Suprapubic skin (tissue), 4 donors: ENCODE measurements around the gene SEC24D. TPM values are rescaled to one million over a fixed set of nuclear protein-coding genes. Genes with fewer than 3 reads are reported as not detected.
A peak's percentile ranks its signal among the peaks of the same experiment; 100 is the strongest.

Source experiments
- DNase-seq, 2 donors: peaks; one replicate each; pipeline ENCODE4 v3.0.0-alpha.2; 2019; ENCODE audit warnings: low spot score in 2 of 2
- H3K27ac ChIP-seq: fragments of 200-600 bp; sonication (generic); one replicate; pipeline ENCODE4 v1.5.1; 2019
- H3K27me3 ChIP-seq: fragments of 200-600 bp; sonication (generic); one replicate; pipeline ENCODE4 v1.5.1; 2019
- H3K36me3 ChIP-seq: fragments of 200-600 bp; sonication (generic); one replicate; pipeline ENCODE4 v1.5.1; 2019
- H3K4me1 ChIP-seq: fragments of 200-600 bp; sonication (generic); one replicate; pipeline ENCODE4 v1.5.1; 2019
- H3K4me3 ChIP-seq: fragments of 200-600 bp; sonication (generic); one replicate; pipeline ENCODE4 v1.5.1; 2019; ENCODE audit warnings: mild to moderate bottlenecking
- H3K9me3 ChIP-seq: fragments of 200-600 bp; sonication (generic); one replicate; pipeline ENCODE4 v1.5.1; 2019
- EP300 ChIP-seq: sonication (generic); formaldehyde crosslinking; IDR thresholded peaks from one replicate; pipeline ENCODE4 v1.6.1; 2017; ENCODE audit warnings: antibody characterized with exemption
- POLR2A ChIP-seq, 2 donors: fragments of 450-650 bp; IDR thresholded peaks; one replicate each; pipeline ENCODE4 v1.6.1; 2017; ENCODE audit warnings: antibody characterized with exemption in 2 of 2, mild to moderate bottlenecking in 2 of 2, moderate library complexity in 2 of 2
- POLR2AphosphoS5 ChIP-seq, 3 donors: sonication (generic); formaldehyde crosslinking; IDR thresholded peaks; one replicate each; pipeline ENCODE4 v1.6.1; 2017; ENCODE audit warnings: antibody characterized with exemption in 3 of 3
- WGBS: methylation state at CpG from one replicate; pipeline ENCODE4 v1.1.5; 2018; 5-methylcytosine and 5-hydroxymethylcytosine counted together
- total RNA-seq, 4 donors: library from RNA; depleted of rRNA; stranded (reverse); fragments of >200 nt; gene quantifications; one replicate each; pipeline ENCODE4 v1.1.0, GENCODE V29; 2016
- TF ChIP-seq, protein P1 (sequence below), 2 donors: fragments of 200-600 bp in 1 of 2; fragments of 450-650 bp in 1 of 2; sonication (generic) in 1 of 2; IDR thresholded peaks; one replicate each; pipeline ENCODE4 v1.5.1; 2016 to 2019; ENCODE audit warnings: antibody characterized with exemption in 2 of 2, mild to moderate bottlenecking in 1 of 2, moderate library complexity in 1 of 2

SEC24D gene
- total RNA-seq, 4 donors from 2014 or later = 16.7 to 18.1 (median 18.0) TPM

DNA sequence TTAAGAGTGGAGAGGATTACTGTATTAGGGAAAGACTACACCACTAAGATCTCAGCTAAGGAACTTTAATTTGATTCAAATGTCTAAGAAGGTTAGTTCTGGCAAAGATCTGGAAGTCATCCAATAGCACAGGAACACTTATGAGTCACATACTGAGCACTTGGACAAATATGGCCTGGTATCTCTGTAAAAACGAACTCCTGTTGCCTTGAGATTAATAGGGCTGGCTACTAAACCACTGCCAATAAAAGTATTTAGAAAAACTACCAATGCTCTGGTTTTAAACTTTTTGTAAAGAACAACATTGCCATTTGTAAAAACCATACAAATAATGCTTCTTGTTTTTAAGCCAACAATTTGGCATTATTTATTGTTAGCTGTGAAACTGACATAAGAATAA is 70.5 kb downstream of the SEC24D start:
- WGBS = 0% methylated on average over 1 of the region's 1 CpG
- no peak overlapping the region for H3K4me3 ChIP-seq
- DNase-seq = no peak
- peaks cover 21% of the 10 kb centered on the region for H3K36me3 ChIP-seq
- H3K9me3 ChIP-seq = no peaks in the 10 kb centered on the region
- peaks cover 49% of the 10 kb centered on the region for H3K4me1 ChIP-seq
- peak overlapping the region; percentile 32 for H3K27ac ChIP-seq
- H3K27me3 ChIP-seq = no peaks in the 10 kb centered on the region
- TF ChIP-seq POLR2A (IDR thresholded peaks at IDR 0.05) (no peak), POLR2AphosphoS5 (IDR thresholded peaks at IDR 0.05) (no peak), EP300 (no peak)
- TF ChIP-seq, protein P1, sequence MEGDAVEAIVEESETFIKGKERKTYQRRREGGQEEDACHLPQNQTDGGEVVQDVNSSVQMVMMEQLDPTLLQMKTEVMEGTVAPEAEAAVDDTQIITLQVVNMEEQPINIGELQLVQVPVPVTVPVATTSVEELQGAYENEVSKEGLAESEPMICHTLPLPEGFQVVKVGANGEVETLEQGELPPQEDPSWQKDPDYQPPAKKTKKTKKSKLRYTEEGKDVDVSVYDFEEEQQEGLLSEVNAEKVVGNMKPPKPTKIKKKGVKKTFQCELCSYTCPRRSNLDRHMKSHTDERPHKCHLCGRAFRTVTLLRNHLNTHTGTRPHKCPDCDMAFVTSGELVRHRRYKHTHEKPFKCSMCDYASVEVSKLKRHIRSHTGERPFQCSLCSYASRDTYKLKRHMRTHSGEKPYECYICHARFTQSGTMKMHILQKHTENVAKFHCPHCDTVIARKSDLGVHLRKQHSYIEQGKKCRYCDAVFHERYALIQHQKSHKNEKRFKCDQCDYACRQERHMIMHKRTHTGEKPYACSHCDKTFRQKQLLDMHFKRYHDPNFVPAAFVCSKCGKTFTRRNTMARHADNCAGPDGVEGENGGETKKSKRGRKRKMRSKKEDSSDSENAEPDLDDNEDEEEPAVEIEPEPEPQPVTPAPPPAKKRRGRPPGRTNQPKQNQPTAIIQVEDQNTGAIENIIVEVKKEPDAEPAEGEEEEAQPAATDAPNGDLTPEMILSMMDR (IDR thresholded peaks at IDR 0.05) = no peak

DNA sequence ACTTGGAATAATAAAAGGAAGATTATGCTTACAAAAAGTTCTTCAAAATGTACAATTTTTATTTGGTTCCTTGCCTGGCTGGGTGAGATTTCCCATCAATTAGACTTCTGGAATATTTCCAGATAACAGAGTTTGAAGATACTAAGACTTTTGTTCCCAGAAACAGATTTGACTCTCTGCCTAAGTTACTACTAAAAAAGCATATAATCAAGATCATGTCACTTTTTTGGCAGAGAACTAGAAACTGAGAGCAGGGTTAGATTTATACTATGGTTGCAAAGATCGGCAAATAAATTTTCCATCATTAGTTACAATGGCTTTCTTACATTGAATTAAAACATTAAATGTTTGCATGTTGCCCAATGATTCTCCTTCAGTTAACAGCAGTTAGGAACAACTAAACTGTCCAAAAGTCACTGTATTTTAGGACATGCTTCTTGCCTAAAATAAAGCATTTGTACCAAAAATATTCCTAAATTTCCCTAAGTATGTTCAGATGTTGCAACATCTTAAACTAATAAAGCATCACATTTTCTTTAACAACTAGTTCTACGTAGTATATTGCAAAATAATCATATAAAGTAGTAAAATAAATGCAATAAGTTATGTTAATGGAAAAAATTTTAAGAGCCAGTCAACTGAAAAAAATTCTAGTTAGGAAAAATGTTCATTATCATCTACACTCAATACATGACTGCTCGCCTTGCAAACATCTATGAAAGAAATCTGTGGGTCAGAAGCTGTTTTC is 73.0 kb downstream of the SEC24D start:
- 49% methylated on average over 3 of the region's 3 CpGs for WGBS
- no peak overlapping the region for H3K4me3 ChIP-seq
- peaks cover 60% of the 10 kb centered on the region for H3K4me1 ChIP-seq
- H3K27me3 ChIP-seq = no peaks in the 10 kb centered on the region
- H3K9me3 ChIP-seq = no peaks in the 10 kb centered on the region
- no peak for DNase-seq
- peaks cover 19% of the 10 kb centered on the region for H3K36me3 ChIP-seq
- TF ChIP-seq, protein P1 (IDR thresholded peaks at IDR 0.05) = no peak
- TF ChIP-seq POLR2A (IDR thresholded peaks at IDR 0.05) (no peak), POLR2AphosphoS5 (IDR thresholded peaks at IDR 0.05) (no peak), EP300 (no peak)
- peak overlapping the region; percentile 2 for H3K27ac ChIP-seq

DNA sequence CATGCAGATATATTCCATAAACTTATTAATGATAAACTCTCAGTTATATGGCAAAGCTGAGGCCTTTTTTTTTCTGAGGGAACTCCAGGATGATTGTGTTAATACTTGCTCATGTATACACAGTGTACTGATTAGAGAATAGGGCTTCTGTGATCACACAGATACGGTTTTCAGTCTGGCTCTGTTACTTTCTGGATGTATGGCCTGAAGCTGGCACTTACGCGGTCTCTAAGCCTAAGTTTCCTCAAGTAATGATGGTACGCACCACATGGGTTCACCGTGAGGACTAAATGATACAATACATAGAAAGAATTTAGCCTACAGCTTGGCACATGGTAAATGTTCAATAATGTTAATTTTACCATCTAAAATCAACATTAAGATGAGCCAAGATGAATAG is 73.8 kb downstream of the SEC24D start:
- TF ChIP-seq, protein P1 (IDR thresholded peaks at IDR 0.05) = no peak
- TF ChIP-seq EP300 (no peak), POLR2AphosphoS5 (IDR thresholded peaks at IDR 0.05) (no peak), POLR2A (IDR thresholded peaks at IDR 0.05) (no peak)
- H3K4me1 ChIP-seq = peaks cover 67% of the 10 kb centered on the region
- peaks cover 14% of the 10 kb centered on the region for H3K36me3 ChIP-seq
- H3K9me3 ChIP-seq = no peaks in the 10 kb centered on the region
- WGBS = 72% methylated on average over 5 of the region's 5 CpGs
- H3K27me3 ChIP-seq = no peaks in the 10 kb centered on the region
- no peak for DNase-seq
- H3K27ac ChIP-seq = peak overlapping the region; percentile 35
- H3K4me3 ChIP-seq = no peak overlapping the region

DNA sequence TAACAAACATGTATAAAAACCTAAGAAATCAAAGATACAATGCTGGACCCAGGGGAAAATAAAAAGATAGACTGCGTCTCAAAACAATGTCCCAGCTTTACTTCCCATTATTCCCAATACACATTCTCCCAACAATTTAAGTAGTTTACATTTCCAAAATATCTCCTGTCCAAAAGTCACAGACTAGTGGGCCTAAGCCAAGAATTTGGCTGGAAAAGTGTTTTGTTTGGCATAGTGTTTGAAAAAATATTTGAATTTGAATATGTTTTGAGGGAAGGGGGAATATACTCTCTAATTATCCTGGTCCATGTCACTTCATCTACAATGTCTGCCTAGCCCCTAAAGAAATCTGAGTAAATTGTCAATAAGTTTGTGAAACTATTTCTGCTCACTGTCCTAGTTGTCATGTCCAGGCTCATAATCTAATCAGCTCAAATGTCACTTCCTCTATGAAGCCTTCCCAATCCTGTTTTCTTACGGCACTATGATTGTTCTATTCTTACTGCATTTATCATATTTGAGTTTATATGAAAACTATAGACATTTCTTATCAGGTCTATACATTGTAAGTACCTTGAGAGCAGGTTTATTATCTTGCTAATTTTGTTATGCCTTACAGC is 74.4 kb downstream of the SEC24D start:
- no peak overlapping the region for H3K4me3 ChIP-seq
- no peaks in the 10 kb centered on the region for H3K27me3 ChIP-seq
- H3K36me3 ChIP-seq = peaks cover 8% of the 10 kb centered on the region
- TF ChIP-seq POLR2A (IDR thresholded peaks at IDR 0.05) (no peak), EP300 (no peak), POLR2AphosphoS5 (IDR thresholded peaks at IDR 0.05) (no peak)
- TF ChIP-seq, protein P1 (IDR thresholded peaks at IDR 0.05) = no peak
- H3K9me3 ChIP-seq = no peaks in the 10 kb centered on the region
- H3K4me1 ChIP-seq = peaks cover 73% of the 10 kb centered on the region
- WGBS = 75% methylated on average over 2 of the region's 2 CpGs
- H3K27ac ChIP-seq = peak overlapping the region; percentile 35
- no peak for DNase-seq

DNA sequence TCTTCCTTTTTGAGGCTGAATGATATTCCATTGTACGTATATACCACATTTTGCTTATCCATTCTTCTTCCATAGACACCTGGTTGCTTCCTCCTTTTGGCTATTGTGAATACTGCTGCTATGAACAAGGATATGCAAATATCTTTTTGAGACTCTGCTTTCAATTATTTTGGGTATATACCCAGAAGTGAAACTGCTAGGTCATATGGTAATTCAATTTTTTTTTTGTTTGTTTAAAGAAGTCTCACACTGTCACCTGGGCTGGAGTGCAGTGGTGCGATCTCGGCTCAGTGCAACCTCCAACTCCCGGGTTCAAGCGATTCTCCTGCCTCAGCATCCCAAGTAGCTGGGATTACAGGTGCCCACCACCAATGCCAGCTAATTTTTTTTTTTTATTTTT is 75.4 kb downstream of the SEC24D start:
- H3K36me3 ChIP-seq = peaks cover 6% of the 10 kb centered on the region

More for the DNA sequence above, 75.4 kb downstream of the SEC24D start:
- TF ChIP-seq, protein P1 (IDR thresholded peaks at IDR 0.05) = no peak
- no peak for TF ChIP-seq POLR2A (IDR thresholded peaks at IDR 0.05)
- TF ChIP-seq EP300 = no peak
- TF ChIP-seq POLR2AphosphoS5 (IDR thresholded peaks at IDR 0.05) = no peak
- Histone ChIP-seq H3K4me3 (no peak overlapping the region), H3K27me3 (no peaks in the 10 kb centered on the region), H3K9me3 (no peaks in the 10 kb centered on the region), H3K4me1 (peaks cover 73% of the 10 kb centered on the region), H3K27ac (no peak overlapping the region)
- WGBS = 98% methylated on average over 5 of the region's 5 CpGs
- no peak for DNase-seq
